Keratinocyte (primary cell): ENCODE measurements around the gene SLC15A3. TPM values are rescaled to one million over a fixed set of nuclear protein-coding genes. Genes with fewer than 3 reads are reported as not detected.

Experiments used
- DNase-seq: peaks from one replicate; pipeline ENCODE4 v3.0.0-alpha.2; 2011; ENCODE audit warnings: low read depth, missing footprints, low spot score
- FAIRE-seq: peaks from 2 replicates; lab custom pipeline; 2011; peaks lifted over from hg19 to GRCh38; lab: Jason Lieb, UNC
- H2AFZ ChIP-seq: 2 replicates; pipeline ENCODE4 v1.6.0; 2012; ENCODE audit warnings: low read length, control low read depth, inconsistent platforms; ENCODE audit not compliant: control insufficient read depth
- H3K27ac ChIP-seq: 2 replicates; pipeline ENCODE4 v1.5.1; 2011; ENCODE audit warnings: low read length; ENCODE audit not compliant: control insufficient read depth, insufficient read depth
- H3K27me3 ChIP-seq: 3 replicates; pipeline ENCODE4 v1.6.0; 2011; ENCODE audit warnings: low read length; ENCODE audit not compliant: control insufficient read depth, insufficient read depth; ENCODE audit errors: extremely low read depth
- H3K36me3 ChIP-seq, 2 experiments: 2 replicates in 1 of 2; 3 replicates in 1 of 2; pipeline ENCODE4 v1.5.1; 2011; ENCODE audit warnings: low read length in 2 of 2, mild to moderate bottlenecking in 1 of 2; ENCODE audit not compliant: control insufficient read depth in 2 of 2, insufficient read depth in 2 of 2; ENCODE audit errors: extremely low read depth in 1 of 2
- H3K4me1 ChIP-seq: 3 replicates; pipeline ENCODE4 v1.5.1; 2011; ENCODE audit warnings: low read length; ENCODE audit not compliant: control insufficient read depth, insufficient read depth; ENCODE audit errors: extremely low read depth
- H3K4me2 ChIP-seq: 3 replicates; pipeline ENCODE4 v1.6.0; 2011; ENCODE audit warnings: low read depth, low read length; ENCODE audit not compliant: control insufficient read depth, insufficient read depth; ENCODE audit errors: extremely low read depth
- H3K4me3 ChIP-seq, 3 experiments: fragments of 200-600 bp in 1 of 3; sonication (generic) in 1 of 3; 2 replicates in 2 of 3; 3 replicates in 1 of 3; pipeline ENCODE4 v1.5.1; 2011 to 2016; ENCODE audit warnings: low read length in 3 of 3, mild to moderate bottlenecking in 3 of 3, control low read depth in 2 of 3, inconsistent platforms in 1 of 3, low read depth in 1 of 3, mixed read lengths in 1 of 3, mixed run types in 1 of 3, moderate library complexity in 1 of 3; ENCODE audit not compliant: control insufficient read depth in 2 of 3, insufficient read depth in 2 of 3; ENCODE audit errors: extremely low read depth in 1 of 3
- H3K79me2 ChIP-seq: 2 replicates; pipeline ENCODE4 v1.6.0; 2012; ENCODE audit warnings: low read length; ENCODE audit not compliant: control insufficient read depth, insufficient read depth
- H3K9ac ChIP-seq: 3 replicates; pipeline ENCODE4 v1.6.0; 2011; ENCODE audit warnings: low read length; ENCODE audit not compliant: control insufficient read depth, insufficient read depth; ENCODE audit errors: extremely low read depth
- H3K9me1 ChIP-seq: 3 replicates; pipeline ENCODE4 v1.6.0; 2011; ENCODE audit warnings: low read length; ENCODE audit not compliant: control insufficient read depth, insufficient read depth; ENCODE audit errors: extremely low read depth
- H3K9me3 ChIP-seq: 2 replicates; pipeline ENCODE4 v1.5.1; 2012; ENCODE audit warnings: low read depth, low read length; ENCODE audit not compliant: control insufficient read depth
- H4K20me1 ChIP-seq: 3 replicates; pipeline ENCODE4 v1.6.0; 2011; ENCODE audit warnings: low read length; ENCODE audit not compliant: control insufficient read depth, insufficient read depth; ENCODE audit errors: extremely low read depth
- EZH2 ChIP-seq: IDR thresholded peaks from one replicate; pipeline ENCODE4 v1.6.1; 2012; ENCODE audit warnings: inconsistent platforms, mild to moderate bottlenecking, low read length, moderate library complexity
- dilution Hi-C: fragments of 300-500 bp; cut with MboI; formaldehyde crosslinking; loops from one replicate; pipeline ENCODE4 v1.7.0; 2020; ENCODE audit warnings: low sequenced_read_pairs; ENCODE audit not compliant: extremely low pct_ligation_motif_present
- polyA plus RNA-seq, 5 experiments: library from polyadenylated mRNA; depleted of rRNA in 3 of 5; stranded (reverse) in 3 of 5; stranded (forward) in 1 of 5; unstranded in 1 of 5; fragments of >200 nt; gene quantifications; 1 replicate in 1 of 5; 2 replicates in 3 of 5; 3 replicates in 1 of 5; pipeline versions ENCODE4 v1.2.1 to v1.2.3, GENCODE V29; 2011 to 2012; ENCODE audit warnings: missing spikeins in 2 of 5, low read depth in 1 of 5, low replicate concordance in 1 of 5
- TF ChIP-seq, protein P1 (sequence below), 3 experiments: IDR thresholded peaks in 1 of 3; conservative IDR thresholded peaks in 1 of 3; optimal IDR thresholded peaks in 1 of 3; 2 replicates in 2 of 3; 3 replicates in 1 of 3; pipeline versions ENCODE3 to v1.5.1; 2011; ENCODE audit warnings: low read length in 3 of 3, mild to moderate bottlenecking in 3 of 3, moderate library complexity in 2 of 3, control low read depth in 1 of 3, inconsistent platforms in 1 of 3; ENCODE audit not compliant: insufficient read depth in 2 of 3; ENCODE audit errors: extremely low read depth in 1 of 3

Gene SLC15A3
- polyA plus RNA-seq, 1 donor (not counting 4 experiments of a cell fraction or from before 2014, with no cell fraction given): 1.0 TPM

DNA sequence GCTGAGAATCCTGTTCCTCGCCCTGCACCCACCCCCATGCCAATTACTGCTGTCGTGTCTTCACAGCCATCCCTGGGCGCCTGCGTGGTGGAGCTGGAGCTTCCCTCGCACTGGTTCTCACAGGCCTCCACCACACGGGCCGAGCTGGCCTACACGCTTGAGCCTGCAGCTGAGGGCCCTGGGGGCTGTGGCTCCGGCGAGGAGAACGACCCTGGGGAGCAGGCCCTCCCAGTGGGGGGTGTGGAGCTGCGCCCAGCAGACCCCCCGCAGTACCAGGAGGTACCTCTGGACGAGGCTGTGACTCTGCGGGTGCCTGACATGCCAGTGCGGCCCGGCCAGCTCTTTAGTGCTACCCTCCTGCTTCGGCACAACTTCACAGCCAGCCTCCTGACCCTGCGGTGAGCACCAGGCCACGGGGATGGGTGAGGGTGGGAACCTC is 23.4 kb downstream of the SLC15A3 start:
- FAIRE-seq: no peak
- DNase-seq: no peak

DNA sequence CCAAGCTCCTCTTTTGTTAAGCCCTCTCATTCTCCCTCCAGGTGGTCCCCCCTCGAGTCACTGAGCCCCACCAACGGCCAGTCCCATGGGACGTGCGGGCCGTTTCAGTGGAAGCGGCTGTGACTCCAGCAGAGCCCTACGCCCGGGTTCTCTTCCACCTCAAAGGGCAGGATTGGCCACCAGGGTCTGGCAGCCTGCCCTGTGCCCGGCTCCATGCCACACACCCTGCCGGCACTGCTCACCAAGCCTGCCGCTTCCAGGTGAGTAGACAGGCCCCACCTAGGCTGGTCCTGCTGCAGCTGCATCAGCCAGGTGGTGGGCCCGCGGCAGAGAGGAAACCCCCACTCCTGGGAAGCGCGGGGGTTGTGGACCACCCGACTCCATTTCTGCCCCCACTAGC is 24.4 kb downstream of the SLC15A3 start:
- H3K4me3 ChIP-seq: no peak overlapping the region
- FAIRE-seq: no peak

More for the DNA sequence above, 23.4 kb downstream of the SLC15A3 start:
- no peak overlapping the region for H3K27ac ChIP-seq
- peaks cover 18% of the 10 kb centered on the region for H3K4me1 ChIP-seq
- no peak overlapping the region for H3K9ac ChIP-seq
- H3K9me3 ChIP-seq: no peaks in the 10 kb centered on the region
- no peak overlapping the region for H3K4me3 ChIP-seq
- no peaks in the 10 kb centered on the region for H3K27me3 ChIP-seq
- dilution Hi-C loops: no loop called here
- TF ChIP-seq, protein P1, sequence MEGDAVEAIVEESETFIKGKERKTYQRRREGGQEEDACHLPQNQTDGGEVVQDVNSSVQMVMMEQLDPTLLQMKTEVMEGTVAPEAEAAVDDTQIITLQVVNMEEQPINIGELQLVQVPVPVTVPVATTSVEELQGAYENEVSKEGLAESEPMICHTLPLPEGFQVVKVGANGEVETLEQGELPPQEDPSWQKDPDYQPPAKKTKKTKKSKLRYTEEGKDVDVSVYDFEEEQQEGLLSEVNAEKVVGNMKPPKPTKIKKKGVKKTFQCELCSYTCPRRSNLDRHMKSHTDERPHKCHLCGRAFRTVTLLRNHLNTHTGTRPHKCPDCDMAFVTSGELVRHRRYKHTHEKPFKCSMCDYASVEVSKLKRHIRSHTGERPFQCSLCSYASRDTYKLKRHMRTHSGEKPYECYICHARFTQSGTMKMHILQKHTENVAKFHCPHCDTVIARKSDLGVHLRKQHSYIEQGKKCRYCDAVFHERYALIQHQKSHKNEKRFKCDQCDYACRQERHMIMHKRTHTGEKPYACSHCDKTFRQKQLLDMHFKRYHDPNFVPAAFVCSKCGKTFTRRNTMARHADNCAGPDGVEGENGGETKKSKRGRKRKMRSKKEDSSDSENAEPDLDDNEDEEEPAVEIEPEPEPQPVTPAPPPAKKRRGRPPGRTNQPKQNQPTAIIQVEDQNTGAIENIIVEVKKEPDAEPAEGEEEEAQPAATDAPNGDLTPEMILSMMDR (optimal IDR thresholded peaks at IDR 0.05 in 1 of 3, IDR thresholded peaks at IDR 0.05 in 1 of 3, conservative IDR thresholded peaks at IDR 0.05 in 1 of 3; ENCODE audit: extremely low read depth in 1 of 3, insufficient read depth in 2 of 3, low read length in 3 of 3): no peak
- no peak for TF ChIP-seq EZH2
- no peaks in the 10 kb centered on the region for H4K20me1 ChIP-seq
- H3K79me2 ChIP-seq: no peaks in the 10 kb centered on the region
- H3K36me3 ChIP-seq: peaks cover 12 to 36% of the 10 kb centered on the region in 2 experiments
- no peak overlapping the region for H3K4me2 ChIP-seq
- no peak overlapping the region for H2AFZ ChIP-seq
- no peaks in the 10 kb centered on the region for H3K9me1 ChIP-seq

More for the DNA sequence above, 24.4 kb downstream of the SLC15A3 start:
- H2AFZ ChIP-seq: no peak overlapping the region
- no peaks in the 10 kb centered on the region for H3K79me2 ChIP-seq
- H3K4me2 ChIP-seq: no peak overlapping the region
- no peaks in the 10 kb centered on the region for H3K9me3 ChIP-seq
- peaks cover 18% of the 10 kb centered on the region for H3K4me1 ChIP-seq
- H3K36me3 ChIP-seq: peaks cover 12 to 35% of the 10 kb centered on the region in 2 experiments
- H4K20me1 ChIP-seq: no peaks in the 10 kb centered on the region
- no peak overlapping the region for H3K9ac ChIP-seq
- dilution Hi-C loops: no loop called here
- no peaks in the 10 kb centered on the region for H3K27me3 ChIP-seq
- H3K27ac ChIP-seq: no peak overlapping the region
- no peak for DNase-seq
- TF ChIP-seq, protein P1 (optimal IDR thresholded peaks at IDR 0.05 in 1 of 3, IDR thresholded peaks at IDR 0.05 in 1 of 3, conservative IDR thresholded peaks at IDR 0.05 in 1 of 3; ENCODE audit: extremely low read depth in 1 of 3, insufficient read depth in 2 of 3, low read length in 3 of 3): no peak
- no peak for TF ChIP-seq EZH2
- H3K9me1 ChIP-seq: no peaks in the 10 kb centered on the region
